Neural progenitor cell (in vitro differentiated cells): ENCODE measurements around the gene LYZL4. TPM values are rescaled to one million over a fixed set of nuclear protein-coding genes. Genes with fewer than 3 reads are reported as not detected.

Experiments
- DNase-seq: peaks from one replicate; pipeline ENCODE4 v3.0.0-alpha.2; 2016; ENCODE audit warnings: low spot score
- H2AFZ ChIP-seq: fragments of 200-600 bp; sonication (generic); replicated peaks from 2 replicates; pipeline ENCODE4 v1.6.1; 2016; ENCODE audit warnings: antibody characterized with exemption
- H3F3A ChIP-seq: fragments of 200-600 bp; sonication (generic); 2 replicates; pipeline ENCODE4 v1.6.1; 2016; ENCODE audit warnings: antibody characterized with exemption, low read depth
- H3K27ac ChIP-seq: fragments of 200-600 bp; sonication (generic); 2 replicates; pipeline ENCODE4 v1.5.1; 2016; ENCODE audit warnings: mild to moderate bottlenecking
- H3K27me3 ChIP-seq: fragments of 200-600 bp; sonication (generic); 2 replicates; pipeline ENCODE4 v1.6.1; 2016; ENCODE audit warnings: mild to moderate bottlenecking, moderate library complexity
- H3K36me3 ChIP-seq: fragments of 200-600 bp; sonication (generic); 2 replicates; pipeline ENCODE4 v1.5.1; 2016
- H3K4me1 ChIP-seq: fragments of 200-600 bp; sonication (generic); 2 replicates; pipeline ENCODE4 v1.6.1; 2016; ENCODE audit warnings: mixed run types
- H3K4me2 ChIP-seq: fragments of 200-600 bp; sonication (generic); 2 replicates; pipeline ENCODE4 v1.6.1; 2016
- H3K4me3 ChIP-seq: fragments of 200-600 bp; sonication (generic); 2 replicates; pipeline ENCODE4 v1.5.1; 2016
- H3K79me2 ChIP-seq: fragments of 200-600 bp; sonication (generic); 2 replicates; pipeline ENCODE4 v1.6.1; 2016; ENCODE audit warnings: low read depth
- H3K9ac ChIP-seq: fragments of 200-600 bp; sonication (generic); 2 replicates; pipeline ENCODE4 v1.6.1; 2016
- H3K9me3 ChIP-seq: fragments of 200-600 bp; sonication (generic); 2 replicates; pipeline ENCODE4 v1.5.1; 2016; ENCODE audit warnings: low read depth
- H4K20me1 ChIP-seq: fragments of 200-600 bp; sonication (generic); 2 replicates; pipeline ENCODE4 v1.6.1; 2016; ENCODE audit warnings: low read depth
- H3K27ac Mint-ChIP-seq: 3 replicates; pipeline ENCODE4 v1.8.0; 2021; ENCODE audit warnings: mixed read lengths
- H3K27me3 Mint-ChIP-seq: 2 replicates; pipeline ENCODE4 v1.8.0; 2022; ENCODE audit warnings: low read depth, mild to moderate bottlenecking, inconsistent platforms, moderate library complexity, mixed read lengths; ENCODE audit not compliant: insufficient read depth
- H3K36me3 Mint-ChIP-seq: 3 replicates; pipeline ENCODE4 v1.8.0; 2021; ENCODE audit warnings: mixed read lengths
- H3K4me1 Mint-ChIP-seq: 3 replicates; pipeline ENCODE4 v1.8.0; 2021; ENCODE audit warnings: mixed read lengths
- H3K4me3 Mint-ChIP-seq: 3 replicates; pipeline ENCODE4 v1.8.0; 2021; ENCODE audit warnings: mild to moderate bottlenecking, moderate library complexity, mixed read lengths
- H3K9me3 Mint-ChIP-seq: 3 replicates; pipeline ENCODE4 v1.8.0; 2020; ENCODE audit warnings: mixed read lengths
- CTCF ChIP-seq: fragments of 200-600 bp; sonication (generic); IDR thresholded peaks from 2 replicates; pipeline ENCODE4 v1.5.1; 2017; ENCODE audit warnings: antibody characterized with exemption, mild to moderate bottlenecking
- EZH2 ChIP-seq: fragments of 200-600 bp; sonication (generic); IDR thresholded peaks from 2 replicates; pipeline ENCODE4 v1.6.1; 2017; ENCODE audit warnings: antibody characterized with exemption, mild to moderate bottlenecking, moderate library complexity
- EZH2phosphoT487 ChIP-seq: fragments of 200-600 bp; sonication (generic); IDR thresholded peaks from 2 replicates; pipeline ENCODE4 v1.6.1; 2017; ENCODE audit warnings: antibody characterized with exemption
- total RNA-seq: library from RNA; depleted of rRNA; stranded (reverse); fragments of >200 nt; gene quantifications from 2 replicates; pipeline ENCODE4 v1.2.3, GENCODE V29; 2015; ENCODE audit warnings: low replicate concordance

LYZL4 gene
- total RNA-seq, 1 donor from 2014 or later = not detected

GRCh38 chr3:42434777-42435380 lies 24.5 kb upstream of the LYZL4 start:
- H3K27ac Mint-ChIP-seq = no peak overlapping the region
- H3K4me1 ChIP-seq = peaks cover 6% of the 10 kb centered on the region
- H3K36me3 Mint-ChIP-seq = no peaks in the 10 kb centered on the region

GRCh38 chr3:42432485-42432884 lies 22.1 kb upstream of the LYZL4 start:
- no peaks in the 10 kb centered on the region for H3K36me3 ChIP-seq
- no peaks in the 10 kb centered on the region for H4K20me1 ChIP-seq
- no peaks in the 10 kb centered on the region for H3K9me3 ChIP-seq
- no peak overlapping the region for H3K9ac ChIP-seq
- no peak for TF ChIP-seq EZH2phosphoT487
- no peaks in the 10 kb centered on the region for H3K79me2 ChIP-seq
- Mint-ChIP-seq H3K36me3 (no peaks in the 10 kb centered on the region), H3K9me3 (peaks cover 8% of the 10 kb centered on the region), H3K4me3 (no peak overlapping the region), H3K4me1 (no peaks in the 10 kb centered on the region), H3K27me3 (peaks cover 9% of the 10 kb centered on the region), H3K27ac (no peak overlapping the region)
- no peaks in the 10 kb centered on the region for H3F3A ChIP-seq
- H3K4me2 ChIP-seq = no peak overlapping the region
- no peak overlapping the region for H2AFZ ChIP-seq
- H3K27me3 ChIP-seq = no peaks in the 10 kb centered on the region
- DNase-seq = no peak
- no peak overlapping the region for H3K27ac ChIP-seq
- no peaks in the 10 kb centered on the region for H3K4me1 ChIP-seq
- H3K4me3 ChIP-seq = no peak overlapping the region

More at GRCh38 chr3:42434777-42435380, 24.5 kb upstream of the LYZL4 start:
- no peak overlapping the region for H3K4me3 Mint-ChIP-seq
- no peaks in the 10 kb centered on the region for H3F3A ChIP-seq
- H2AFZ ChIP-seq = no peak overlapping the region
- no peaks in the 10 kb centered on the region for H4K20me1 ChIP-seq
- H3K27me3 ChIP-seq = no peaks in the 10 kb centered on the region
- H3K4me1 Mint-ChIP-seq = peaks cover 4% of the 10 kb centered on the region
- peaks cover 2% of the 10 kb centered on the region for H3K27me3 Mint-ChIP-seq
- H3K79me2 ChIP-seq = no peaks in the 10 kb centered on the region
- no peak for TF ChIP-seq CTCF
- TF ChIP-seq EZH2 = no peak
- no peak for TF ChIP-seq EZH2phosphoT487
- no peaks in the 10 kb centered on the region for H3K9me3 ChIP-seq
- no peak overlapping the region for H3K27ac ChIP-seq
- H3K9me3 Mint-ChIP-seq = peaks cover 8% of the 10 kb centered on the region
- H3K9ac ChIP-seq = no peak overlapping the region
- no peaks in the 10 kb centered on the region for H3K36me3 ChIP-seq
- H3K4me3 ChIP-seq = no peak overlapping the region
- H3K4me2 ChIP-seq = no peak overlapping the region
- DNase-seq = no peak

- Mint-ChIP-seq H3K27me3 (peaks cover 9% of the 10 kb centered on the region), H3K27ac (no peak overlapping the region), H3K4me3 (no peak overlapping the region), H3K4me1 (no peaks in the 10 kb centered on the region), H3K36me3 (no peaks in the 10 kb centered on the region), H3K9me3 (peaks cover 8% of the 10 kb centered on the region)
- H2AFZ ChIP-seq = no peak overlapping the region
- H3K27me3 ChIP-seq = no peaks in the 10 kb centered on the region
- no peak overlapping the region for H3K9ac ChIP-seq
- no peaks in the 10 kb centered on the region for H4K20me1 ChIP-seq
- no peaks in the 10 kb centered on the region for H3K4me1 ChIP-seq
- no peak overlapping the region for H3K27ac ChIP-seq
- TF ChIP-seq EZH2phosphoT487 = no peak
- TF ChIP-seq CTCF = no peak
- no peak for TF ChIP-seq EZH2
- no peak for DNase-seq
- no peaks in the 10 kb centered on the region for H3K36me3 ChIP-seq
- no peak overlapping the region for H3K4me2 ChIP-seq
- no peaks in the 10 kb centered on the region for H3K79me2 ChIP-seq
- no peaks in the 10 kb centered on the region for H3K9me3 ChIP-seq
- H3K4me3 ChIP-seq = no peak overlapping the region
- no peaks in the 10 kb centered on the region for H3F3A ChIP-seq
Measured at GRCh38 chr3:42430781-42431532, 20.5 kb upstream of the LYZL4 start.

- H2AFZ ChIP-seq = no peak overlapping the region
- H3K9ac ChIP-seq = no peak overlapping the region
- Mint-ChIP-seq H3K4me1 (no peaks in the 10 kb centered on the region), H3K27me3 (peaks cover 7% of the 10 kb centered on the region), H3K4me3 (no peak overlapping the region), H3K36me3 (no peaks in the 10 kb centered on the region), H3K27ac (no peak overlapping the region), H3K9me3 (peaks cover 8% of the 10 kb centered on the region)
- TF ChIP-seq EZH2 (no peak), EZH2phosphoT487 (no peak)
- no peak overlapping the region for H3K4me2 ChIP-seq
- H3K27me3 ChIP-seq = no peaks in the 10 kb centered on the region
- H3K4me1 ChIP-seq = no peaks in the 10 kb centered on the region
- no peaks in the 10 kb centered on the region for H3K36me3 ChIP-seq
- no peak for DNase-seq
- H3F3A ChIP-seq = no peaks in the 10 kb centered on the region
- no peak overlapping the region for H3K27ac ChIP-seq
- H3K4me3 ChIP-seq = no peak overlapping the region
- H3K79me2 ChIP-seq = no peaks in the 10 kb centered on the region
- H4K20me1 ChIP-seq = no peaks in the 10 kb centered on the region
- H3K9me3 ChIP-seq = no peaks in the 10 kb centered on the region
Measured at GRCh38 chr3:42428830-42429229, 18.4 kb upstream of the LYZL4 start.
